PC-9 (cell line): Measurements from ENCODE around the gene TMEM235. TPM values are rescaled to one million over a fixed set of nuclear protein-coding genes. Genes with fewer than 3 reads are reported as not detected.

Experiments
- BruUV-seq: library from RNA; stranded (reverse); fragments of 400-500 nt; replicated peaks from 2 replicates; lab custom pipeline; 2021; lab: Mats Ljungman, UMichigan
- CTCF ChIA-PET: fragments of 300-600 bp; sonication (Branson Sonifier 250); formaldehyde crosslinking; loops from one replicate; lab custom pipeline; 2022; ENCODE audit warnings: antibody characterized with exemption; lab: Charles Lee
- POLR2A ChIA-PET: fragments of 300-600 bp; sonication (Branson Sonifier 250); formaldehyde crosslinking; loops from one replicate; lab custom pipeline; 2022; ENCODE audit warnings: antibody characterized with exemption; ENCODE audit not compliant: unreplicated experiment; lab: Charles Lee
- DNase-seq, 2 experiments: peaks; one replicate each; pipeline versions ENCODE4 v3.0.0 to v3.0.0-alpha.2; 2015 to 2022; ENCODE audit warnings: mixed read lengths in 1 of 2
- H2AFZ ChIP-seq: fragments of 200-600 bp; sonication (generic); 2 replicates; pipeline ENCODE4 v1.8.1; 2017; ENCODE audit warnings: antibody characterized with exemption
- H3F3A ChIP-seq: fragments of 200-600 bp; sonication (generic); 2 replicates; pipeline ENCODE4 v1.8.1; 2017; ENCODE audit warnings: antibody characterized with exemption, mild to moderate bottlenecking, low read depth; ENCODE audit not compliant: insufficient read depth
- H3K27ac ChIP-seq: fragments of 200-600 bp; sonication (generic); 2 replicates; pipeline ENCODE4 v1.6.1; 2016; ENCODE audit warnings: mixed run types
- H3K27me3 ChIP-seq: fragments of 200-600 bp; sonication (generic); 2 replicates; pipeline ENCODE4 v1.6.1; 2016; ENCODE audit warnings: low read depth, mixed run types; ENCODE audit not compliant: insufficient read depth
- H3K36me3 ChIP-seq: fragments of 200-600 bp; sonication (generic); 2 replicates; pipeline ENCODE4 v1.6.1; 2016; ENCODE audit warnings: low read depth, mixed run types
- H3K4me1 ChIP-seq: fragments of 200-600 bp; sonication (generic); replicated peaks from 2 replicates; pipeline ENCODE4 v1.6.1; 2016; ENCODE audit warnings: mixed run types; ENCODE audit not compliant: insufficient read depth
- H3K4me2 ChIP-seq: fragments of 200-600 bp; sonication (generic); 2 replicates; pipeline ENCODE4 v1.6.1; 2017; ENCODE audit warnings: mixed run types
- H3K4me3 ChIP-seq: fragments of 200-600 bp; sonication (generic); 2 replicates; pipeline ENCODE4 v1.6.1; 2016; ENCODE audit warnings: mixed run types
- H3K79me2 ChIP-seq: fragments of 200-600 bp; sonication (generic); 2 replicates; pipeline ENCODE4 v1.6.1; 2017; ENCODE audit warnings: low read depth, mixed run types
- H3K9me2 ChIP-seq: fragments of 200-600 bp; sonication (generic); 2 replicates; pipeline ENCODE4 v1.8.1; 2017; ENCODE audit warnings: mild to moderate bottlenecking; ENCODE audit not compliant: insufficient read depth
- H3K9me3 ChIP-seq: fragments of 200-600 bp; sonication (generic); 2 replicates; pipeline ENCODE4 v1.8.1; 2016; ENCODE audit warnings: low read depth; ENCODE audit not compliant: insufficient read depth
- H4K20me1 ChIP-seq: fragments of 200-600 bp; sonication (generic); 2 replicates; pipeline ENCODE4 v1.8.1; 2017; ENCODE audit not compliant: insufficient read depth
- EZH2 ChIP-seq: fragments of 200-600 bp; sonication (generic); IDR thresholded peaks from 2 replicates; pipeline ENCODE4 v1.8.0; 2017; ENCODE audit warnings: antibody characterized with exemption, low read depth
- intact Hi-C: fragments of 100-400 bp; cut with micrococcal nuclease; formaldehyde crosslinking; loops from one replicate; pipeline ENCODE4 v1.10.0; 2022; ENCODE audit not compliant: unreplicated experiment
- total RNA-seq: library from RNA; stranded (reverse); gene quantifications from 2 replicates; pipeline ENCODE4 v1.2.3, GENCODE V29; 2021
- TF ChIP-seq, protein P1 (sequence below): fragments of 200-600 bp; sonication (generic); conservative IDR thresholded peaks from 2 replicates; pipeline ENCODE4 v1.6.1; 2017; ENCODE audit warnings: mixed run types, antibody characterized with exemption, mild to moderate bottlenecking, moderate library complexity

TMEM235 gene
- total RNA-seq, 1 experiment from 2014 or later, result not detected

DNA sequence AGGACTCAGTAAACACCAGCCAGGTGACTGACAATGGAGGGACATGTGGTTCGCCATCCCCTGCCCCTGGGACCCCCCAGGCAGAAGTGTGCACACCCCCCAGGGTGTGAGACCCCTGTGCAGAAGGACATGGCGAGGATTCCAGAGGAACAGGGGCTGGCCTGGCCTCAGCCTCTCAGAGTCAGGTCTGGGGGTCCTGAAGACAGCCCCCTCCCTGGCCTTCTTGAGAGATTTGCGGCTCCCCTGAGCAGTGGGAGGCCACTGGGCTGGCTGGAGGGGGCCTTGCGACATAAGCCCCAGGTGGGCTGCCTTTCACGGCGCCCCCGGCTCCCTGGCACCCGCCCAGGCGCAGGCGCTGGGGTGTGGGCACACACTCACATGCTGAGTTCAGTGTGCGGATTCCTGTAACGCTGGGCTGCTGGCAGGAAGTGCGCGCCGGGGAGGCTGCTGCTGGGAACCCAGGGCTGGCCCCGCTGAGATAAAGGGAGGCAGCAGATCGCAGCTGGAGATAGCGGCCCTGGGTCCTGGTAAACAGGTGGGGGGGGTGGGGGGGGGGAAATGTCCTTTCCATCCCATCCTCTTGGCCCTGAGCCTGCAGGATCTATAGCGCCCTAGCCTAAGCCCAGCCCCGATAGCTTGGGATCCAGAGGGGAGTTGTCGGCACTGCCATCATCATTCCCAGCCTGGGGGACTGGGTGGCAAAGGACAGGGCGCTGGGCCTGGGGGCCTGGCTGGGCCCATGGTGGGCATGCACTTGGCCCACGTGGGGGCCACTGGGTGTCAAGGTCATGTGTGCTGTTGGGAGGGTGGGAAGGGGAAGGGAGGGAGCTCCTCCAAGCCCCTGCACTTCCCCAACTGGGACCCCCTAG lies 27.1 kb downstream of the TMEM235 start:
- intact Hi-C loops, result no loop called here
- Histone ChIP-seq H3K79me2 (no peaks in the 10 kb centered on the region), H3K36me3 (no peaks in the 10 kb centered on the region), H3K9me3 (no peaks in the 10 kb centered on the region), H3K27me3 (no peaks in the 10 kb centered on the region), H3F3A (no peaks in the 10 kb centered on the region), H3K27ac (no peak overlapping the region), H4K20me1 (no peaks in the 10 kb centered on the region), H3K4me2 (no peak overlapping the region), H3K4me1 (peaks cover 6% of the 10 kb centered on the region; the same call in 1 of the 2 replicates), H3K4me3 (no peak overlapping the region), H2AFZ (no peak overlapping the region), H3K9me2 (no peaks in the 10 kb centered on the region)
- BruUV-seq, result no TSS peak
- POLR2A ChIA-PET, result no interaction called here
- no peak for DNase-seq
- TF ChIP-seq EZH2, result no peak
- TF ChIP-seq, protein P1, sequence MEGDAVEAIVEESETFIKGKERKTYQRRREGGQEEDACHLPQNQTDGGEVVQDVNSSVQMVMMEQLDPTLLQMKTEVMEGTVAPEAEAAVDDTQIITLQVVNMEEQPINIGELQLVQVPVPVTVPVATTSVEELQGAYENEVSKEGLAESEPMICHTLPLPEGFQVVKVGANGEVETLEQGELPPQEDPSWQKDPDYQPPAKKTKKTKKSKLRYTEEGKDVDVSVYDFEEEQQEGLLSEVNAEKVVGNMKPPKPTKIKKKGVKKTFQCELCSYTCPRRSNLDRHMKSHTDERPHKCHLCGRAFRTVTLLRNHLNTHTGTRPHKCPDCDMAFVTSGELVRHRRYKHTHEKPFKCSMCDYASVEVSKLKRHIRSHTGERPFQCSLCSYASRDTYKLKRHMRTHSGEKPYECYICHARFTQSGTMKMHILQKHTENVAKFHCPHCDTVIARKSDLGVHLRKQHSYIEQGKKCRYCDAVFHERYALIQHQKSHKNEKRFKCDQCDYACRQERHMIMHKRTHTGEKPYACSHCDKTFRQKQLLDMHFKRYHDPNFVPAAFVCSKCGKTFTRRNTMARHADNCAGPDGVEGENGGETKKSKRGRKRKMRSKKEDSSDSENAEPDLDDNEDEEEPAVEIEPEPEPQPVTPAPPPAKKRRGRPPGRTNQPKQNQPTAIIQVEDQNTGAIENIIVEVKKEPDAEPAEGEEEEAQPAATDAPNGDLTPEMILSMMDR, result no peak
- CTCF ChIA-PET, result no interaction called here

DNA sequence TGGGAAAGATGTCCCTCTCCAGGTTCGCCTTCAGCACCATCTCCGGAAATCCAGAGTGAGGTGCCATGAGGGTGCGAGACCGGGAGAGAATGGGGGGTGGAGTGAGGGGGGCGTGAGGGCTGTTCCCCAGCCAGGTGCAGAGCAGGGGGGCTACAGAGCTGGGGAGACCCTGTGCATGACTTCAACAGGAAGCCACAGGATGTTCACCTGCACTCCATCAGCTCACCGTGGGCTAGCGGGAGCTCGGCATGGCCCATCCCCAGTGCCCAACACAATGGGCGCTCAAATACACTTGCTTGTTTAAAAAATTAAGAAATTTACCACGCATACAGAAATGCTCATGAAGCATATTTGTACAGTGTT lies 27.7 kb downstream of the TMEM235 start:
- Histone ChIP-seq H2AFZ (no peak overlapping the region), H3K9me3 (no peaks in the 10 kb centered on the region), H3K27me3 (no peaks in the 10 kb centered on the region), H4K20me1 (no peaks in the 10 kb centered on the region), H3K27ac (no peak overlapping the region), H3K4me2 (no peak overlapping the region), H3K36me3 (no peaks in the 10 kb centered on the region), H3F3A (no peaks in the 10 kb centered on the region), H3K79me2 (no peaks in the 10 kb centered on the region), H3K4me1 (peaks cover 6% of the 10 kb centered on the region; the same call in 1 of the 2 replicates), H3K9me2 (no peaks in the 10 kb centered on the region), H3K4me3 (no peak overlapping the region)
- DNase-seq, result no peak
- CTCF ChIA-PET, result interaction anchor here (0.6 kb wide), 1 partner anchor 14 kb away, joined by 3 read pairs; no protein-coding TSS in a partner anchor
- intact Hi-C loops, result no loop called here
- no peak for TF ChIP-seq EZH2
- TF ChIP-seq, protein P1, result no peak
- POLR2A ChIA-PET, result interaction anchor here (0.6 kb wide), 1 partner anchor 82 kb away, joined by 4 read pairs; no protein-coding TSS in a partner anchor
- BruUV-seq, result no TSS peak

DNA sequence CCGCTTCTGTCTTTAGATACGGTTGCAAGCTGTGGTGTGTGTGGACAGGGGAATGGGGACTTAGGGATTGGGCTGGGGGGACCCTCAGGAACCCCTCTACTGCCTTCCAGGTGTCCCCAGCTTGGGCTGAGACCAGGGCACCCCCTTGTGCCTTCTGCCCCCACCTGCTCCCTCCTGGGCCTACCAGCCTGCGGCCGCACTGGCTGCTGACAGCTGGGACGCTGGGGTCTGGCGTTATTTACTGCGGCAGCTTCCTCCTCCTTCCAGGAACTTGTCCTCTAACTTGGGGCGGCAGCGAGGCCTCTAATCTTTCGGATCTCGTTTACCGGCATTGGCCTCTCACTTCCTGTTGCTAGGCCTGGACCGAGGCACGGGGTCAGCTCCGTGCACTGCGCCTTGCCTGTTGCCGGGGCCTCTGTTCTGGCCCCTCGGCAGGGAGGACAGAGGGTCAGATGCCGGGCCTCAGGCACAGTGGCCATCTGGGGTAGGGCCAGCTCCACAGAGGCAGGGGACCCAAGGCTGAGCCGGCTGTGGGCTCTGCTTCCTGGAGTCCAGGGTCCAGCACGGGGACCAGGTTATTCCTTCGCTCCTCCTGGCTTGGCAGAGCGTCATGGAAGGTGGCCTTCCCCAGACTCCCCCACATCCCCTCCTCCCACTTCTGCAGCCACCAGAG lies 31.8 kb downstream of the TMEM235 start:
- CTCF ChIA-PET, result no interaction called here
- no peaks in the 10 kb centered on the region; the same call in 1 of the 2 replicates for H3K4me1 ChIP-seq
- BruUV-seq, result no TSS peak
- no peaks in the 10 kb centered on the region for H3K9me2 ChIP-seq
- no peak overlapping the region for H3K4me2 ChIP-seq
- no peak for DNase-seq
- TF ChIP-seq, protein P1, result no peak
- no peaks in the 10 kb centered on the region for H3K27me3 ChIP-seq
- H3K36me3 ChIP-seq, result no peaks in the 10 kb centered on the region
- H2AFZ ChIP-seq, result no peak overlapping the region
- intact Hi-C loops, result no loop called here
- H3F3A ChIP-seq, result no peaks in the 10 kb centered on the region
- H3K4me3 ChIP-seq, result no peak overlapping the region
- H4K20me1 ChIP-seq, result no peaks in the 10 kb centered on the region
- no peak overlapping the region for H3K27ac ChIP-seq
- H3K79me2 ChIP-seq, result no peaks in the 10 kb centered on the region
- POLR2A ChIA-PET, result no interaction called here
- H3K9me3 ChIP-seq, result no peaks in the 10 kb centered on the region
